ENCODE data around the gene SLC35G1. TPM values are rescaled to one million over a fixed set of nuclear protein-coding genes. Genes with fewer than 3 reads are reported as not detected.

The SLC35G1 gene
- total RNA-seq, 1 donor from 2014 or later = 3.4 TPM

- TF ChIP-seq POLR2A (IDR thresholded peaks at IDR 0.05) = no peak
- no peak for TF ChIP-seq POLR2AphosphoS5 (IDR thresholded peaks at IDR 0.05; ENCODE audit: insufficient read depth in 1 of 2, low read depth in 1 of 2)
- no peak for TF ChIP-seq CTCF (IDR thresholded peaks at IDR 0.05)
- Histone ChIP-seq H3K36me3 (no peaks in the 10 kb centered on the region), H3K27me3 (no peaks in the 10 kb centered on the region), H3K4me1 (peaks cover 13% of the 10 kb centered on the region), H3K4me3 (peak overlapping the region; percentile 67 to 68), H3K27ac (peak overlapping the region; percentile 47), H3K9me3 (no peaks in the 10 kb centered on the region)
- intact Hi-C loops (cut with DNase I) = no loop called here
- DNase-seq (ENCODE audit: extremely low spot score in 2 of 2) = no peak
Measured at GRCh38 chr10:93894516-93895378, 969 bp downstream of the SLC35G1 start.

- H3K4me3 ChIP-seq = no peak overlapping the region
- no peak overlapping the region for H3K27ac ChIP-seq
- no peak for DNase-seq (ENCODE audit: extremely low spot score in 2 of 2)
- H3K36me3 ChIP-seq = no peaks in the 10 kb centered on the region
- no peak for TF ChIP-seq CTCF (IDR thresholded peaks at IDR 0.05)
- TF ChIP-seq POLR2A (IDR thresholded peaks at IDR 0.05) = no peak
- TF ChIP-seq POLR2AphosphoS5 (IDR thresholded peaks at IDR 0.05; ENCODE audit: insufficient read depth in 1 of 2, low read depth in 1 of 2) = no peak
- no peaks in the 10 kb centered on the region for H3K9me3 ChIP-seq
- H3K27me3 ChIP-seq = no peaks in the 10 kb centered on the region
- intact Hi-C loops (cut with DNase I) = no loop called here
- peaks cover 13% of the 10 kb centered on the region for H3K4me1 ChIP-seq
Measured at GRCh38 chr10:93897070-93897780, 3.4 kb downstream of the SLC35G1 start.

GRCh38 chr10:93899109-93899508 is 5.3 kb downstream of the SLC35G1 start:
- Histone ChIP-seq H3K36me3 (no peaks in the 10 kb centered on the region), H3K9me3 (no peaks in the 10 kb centered on the region), H3K4me1 (peaks cover 12% of the 10 kb centered on the region), H3K27me3 (no peaks in the 10 kb centered on the region), H3K27ac (no peak overlapping the region), H3K4me3 (no peak overlapping the region)
- intact Hi-C loops (cut with DNase I) = no loop called here
- no peak for DNase-seq (ENCODE audit: extremely low spot score in 2 of 2)
- TF ChIP-seq CTCF (IDR thresholded peaks at IDR 0.05) (no peak), POLR2A (IDR thresholded peaks at IDR 0.05) (no peak), POLR2AphosphoS5 (IDR thresholded peaks at IDR 0.05; ENCODE audit: insufficient read depth in 1 of 2, low read depth in 1 of 2) (no peak)

GRCh38 chr10:93903051-93903450 is 9.3 kb downstream of the SLC35G1 start:
- DNase-seq (ENCODE audit: extremely low spot score in 2 of 2) = no peak
- no peak for TF ChIP-seq CTCF (IDR thresholded peaks at IDR 0.05)
- Histone ChIP-seq H3K27me3 (no peaks in the 10 kb centered on the region), H3K36me3 (no peaks in the 10 kb centered on the region), H3K4me1 (no peaks in the 10 kb centered on the region), H3K4me3 (no peak overlapping the region), H3K9me3 (no peaks in the 10 kb centered on the region), H3K27ac (no peak overlapping the region)
- intact Hi-C loops (cut with DNase I) = no loop called here

- TF ChIP-seq POLR2A (IDR thresholded peaks at IDR 0.05) (no peak), POLR2AphosphoS5 (IDR thresholded peaks at IDR 0.05; ENCODE audit: insufficient read depth in 1 of 2, low read depth in 1 of 2) (no peak), CTCF (IDR thresholded peaks at IDR 0.05) (no peak)
- Histone ChIP-seq H3K4me3 (no peak overlapping the region), H3K9me3 (no peaks in the 10 kb centered on the region), H3K27me3 (no peaks in the 10 kb centered on the region), H3K27ac (no peak overlapping the region), H3K4me1 (no peaks in the 10 kb centered on the region), H3K36me3 (no peaks in the 10 kb centered on the region)
- intact Hi-C loops (cut with DNase I) = no loop called here
- no peak for DNase-seq (ENCODE audit: extremely low spot score in 2 of 2)
Measured at GRCh38 chr10:93904901-93905300, 11.1 kb downstream of the SLC35G1 start.
